Activated naive CD8-positive, alpha-beta T cell treated with anti-CD3 and anti-CD28 coated beads, Interleukin-2, amount 10 ng/mL, durations not matched to agents 7 days and 5 days (primary cell): ENCODE results near the gene TJP3. TPM values are rescaled to one million over a fixed set of nuclear protein-coding genes. Genes with fewer than 3 reads are reported as not detected.
"Not testable (repeated sequence)": the region's sequence is repeated elsewhere in the genome, so short reads cannot be mapped to it uniquely, and the experiment has no call there.

Experiments used
- ATAC-seq: fragments of 150-1000 bp; cut with Tn5 transposase; one replicate; pipeline ENCODE4 v1.10.0; 2021; ENCODE audit warnings: low read depth, moderate library complexity
- POLR2A ChIA-PET: fragments of 350-600 bp; sonication (Branson Sonifier 250); formaldehyde crosslinking; loops from one replicate; lab custom pipeline; 2021; ENCODE audit warnings: antibody characterized with exemption; lab: Charles Lee
- DNase-seq: peaks from one replicate; pipeline ENCODE4 v3.0.0; 2021
- H3K27ac Mint-ChIP-seq: one replicate; pipeline ENCODE4 v1.8.0; 2022; ENCODE audit warnings: mild to moderate bottlenecking, mixed read lengths
- H3K27me3 Mint-ChIP-seq: one replicate; pipeline ENCODE4 v1.8.0; 2022; ENCODE audit warnings: mild to moderate bottlenecking, moderate library complexity, mixed read lengths
- H3K36me3 Mint-ChIP-seq: one replicate; pipeline ENCODE4 v1.8.0; 2021; ENCODE audit warnings: mild to moderate bottlenecking, mixed read lengths
- H3K4me1 Mint-ChIP-seq: one replicate; pipeline ENCODE4 v1.8.0; 2021; ENCODE audit warnings: mixed read lengths
- H3K4me3 Mint-ChIP-seq: one replicate; pipeline ENCODE4 v1.8.0; 2022; ENCODE audit warnings: mild to moderate bottlenecking, moderate library complexity, mixed read lengths
- H3K9me3 Mint-ChIP-seq: one replicate; pipeline ENCODE4 v1.8.0; 2021; ENCODE audit warnings: mixed read lengths
- total RNA-seq, 2 experiments: library from RNA; stranded (reverse); gene quantifications; one replicate each; pipeline ENCODE4 v1.2.3, GENCODE V29; 2021

The TJP3 gene
- total RNA-seq, 2 experiments from 2014 or later, result 5.2 to 7.6 TPM

DNA sequence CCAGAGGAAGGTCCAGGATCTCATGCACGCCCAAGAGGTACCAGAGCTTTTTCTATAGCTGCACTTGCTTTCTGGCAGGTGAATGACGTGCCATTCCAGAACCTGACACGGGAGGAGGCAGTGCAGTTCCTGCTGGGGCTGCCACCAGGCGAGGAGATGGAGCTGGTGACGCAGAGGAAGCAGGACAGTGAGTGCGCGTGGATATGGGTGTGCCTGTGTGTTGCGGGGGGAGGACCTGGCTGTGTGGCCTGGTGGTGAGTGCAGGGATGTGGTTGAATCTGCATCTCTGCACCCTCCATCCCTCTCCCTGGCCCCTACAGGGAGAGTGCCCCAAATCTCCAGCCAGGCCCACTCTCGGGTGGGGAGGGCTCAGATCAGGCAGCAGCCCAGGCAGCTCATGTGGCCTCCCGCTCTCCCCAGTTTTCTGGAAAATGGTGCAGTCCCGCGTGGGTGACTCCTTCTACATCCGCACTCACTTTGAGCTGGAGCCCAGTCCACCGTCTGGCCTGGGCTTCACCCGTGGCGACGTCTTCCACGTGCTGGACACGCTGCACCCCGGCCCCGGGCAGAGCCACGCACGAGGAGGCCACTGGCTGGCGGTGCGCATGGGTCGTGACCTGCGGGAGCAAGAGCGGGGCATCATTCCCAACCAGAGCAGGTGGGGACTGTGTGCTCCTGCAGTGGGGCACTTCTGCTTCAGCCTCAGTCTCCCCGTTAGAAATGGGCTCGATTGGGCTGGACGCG lies 30.5 kb downstream of the TJP3 start:
- H3K36me3 Mint-ChIP-seq, result no peaks in the 10 kb centered on the region
- H3K9me3 Mint-ChIP-seq, result no peaks in the 10 kb centered on the region
- peaks cover 5% of the 10 kb centered on the region for H3K4me1 Mint-ChIP-seq
- H3K27me3 Mint-ChIP-seq, result no peaks in the 10 kb centered on the region
- no peak overlapping the region for H3K4me3 Mint-ChIP-seq
- POLR2A ChIA-PET, result interaction anchor here (3.6 kb wide), 1 partner anchor 23 kb away, joined by 16 read pairs; the partner anchor contains the start of genes APBA3 and MRPL54
- peak overlapping the region; percentile 78 for H3K27ac Mint-ChIP-seq
- ATAC-seq (no peak), DNase-seq (no peak)

DNA sequence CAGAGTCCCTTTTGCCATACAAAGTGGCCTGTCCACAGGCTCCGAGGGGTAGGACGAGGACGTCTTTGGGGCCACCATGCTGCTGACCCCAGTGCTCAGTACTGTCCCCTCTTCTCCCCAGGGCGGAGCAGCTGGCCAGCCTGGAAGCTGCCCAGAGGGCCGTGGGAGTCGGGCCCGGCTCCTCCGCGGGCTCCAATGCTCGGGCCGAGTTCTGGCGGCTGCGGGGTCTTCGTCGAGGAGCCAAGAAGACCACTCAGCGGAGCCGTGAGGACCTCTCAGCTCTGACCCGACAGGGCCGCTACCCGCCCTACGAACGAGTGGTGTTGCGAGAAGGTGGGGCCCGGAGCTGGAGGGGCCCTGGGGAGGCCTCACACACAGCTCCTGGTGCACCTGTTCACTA lies 32.2 kb downstream of the TJP3 start:
- POLR2A ChIA-PET, result interaction anchor here (3.6 kb wide), 1 partner anchor 22 kb away, joined by 16 read pairs; the partner anchor contains the start of genes APBA3 and MRPL54
- H3K27ac Mint-ChIP-seq, result no peak overlapping the region
- H3K27me3 Mint-ChIP-seq, result no peaks in the 10 kb centered on the region
- H3K4me3 Mint-ChIP-seq, result no peak overlapping the region
- no peaks in the 10 kb centered on the region for H3K36me3 Mint-ChIP-seq
- no peak for DNase-seq
- no peaks in the 10 kb centered on the region for H3K9me3 Mint-ChIP-seq
- peaks cover 5% of the 10 kb centered on the region for H3K4me1 Mint-ChIP-seq
- no peak for ATAC-seq

DNA sequence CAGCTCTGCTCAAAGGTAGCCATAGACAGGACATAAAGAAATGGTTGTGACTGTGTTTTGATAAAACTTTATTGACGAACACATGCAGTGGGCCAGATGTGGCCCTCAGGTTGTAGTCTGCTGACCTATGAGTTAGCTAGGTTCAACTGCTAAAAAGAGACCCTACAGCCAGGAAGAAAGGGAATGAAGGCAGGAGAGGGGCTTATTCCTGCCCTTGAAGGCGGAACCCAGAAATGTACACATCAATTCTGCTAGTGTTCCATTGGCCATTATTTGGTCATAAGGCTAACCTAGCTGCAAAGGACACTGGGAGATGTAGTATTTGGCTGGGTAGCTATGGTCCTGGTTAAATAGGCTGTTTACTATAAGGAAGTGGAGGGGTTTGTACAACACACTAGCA lies 35.3 kb downstream of the TJP3 start:
- Mint-ChIP-seq H3K4me1 (peaks cover 5% of the 10 kb centered on the region), H3K4me3 (no peak overlapping the region), H3K27ac (no peak overlapping the region), H3K27me3 (no peaks in the 10 kb centered on the region), H3K36me3 (no peaks in the 10 kb centered on the region), H3K9me3 (no peaks in the 10 kb centered on the region)
- POLR2A ChIA-PET, result interaction anchor here (1.1 to 1.7 kb wide), 2 partner anchors 13 to 19 kb away, joined by 4 read pairs; partner anchors contain the start of gene MRPL54
- ATAC-seq, result no peak
- DNase-seq, result no peak

DNA sequence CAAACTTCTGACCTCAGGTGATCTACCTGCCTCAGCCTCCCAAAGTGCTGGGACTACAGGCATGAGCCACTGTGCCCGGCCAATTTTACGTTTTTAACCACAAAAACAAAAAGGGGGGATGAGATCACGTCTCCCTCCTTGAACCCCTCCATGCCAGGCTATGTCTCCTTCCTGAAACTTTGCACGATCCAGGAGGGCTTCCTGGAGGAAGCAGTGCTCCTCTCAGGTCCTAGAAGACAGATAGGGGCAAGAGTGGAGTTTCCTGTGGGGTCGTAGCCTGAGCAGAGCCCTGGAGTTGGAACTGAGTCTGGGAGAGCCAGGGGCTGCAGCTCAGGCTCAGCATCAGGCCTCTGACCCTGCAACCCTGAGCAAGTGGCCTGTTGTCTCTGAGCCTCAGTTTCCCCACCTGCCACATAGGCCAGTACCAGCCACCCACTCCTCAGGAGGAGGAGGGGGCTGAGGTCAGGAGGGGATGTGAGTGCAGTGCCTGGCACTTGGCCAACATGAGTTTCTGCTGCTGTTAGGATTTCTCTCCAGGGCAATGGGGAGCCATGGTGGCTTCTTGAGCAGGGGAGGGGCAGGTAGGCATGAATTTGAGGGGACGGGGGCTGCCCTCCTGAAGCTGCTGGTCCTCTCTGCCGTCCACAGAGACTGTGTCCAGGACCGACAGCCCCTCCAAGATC lies 37.3 kb downstream of the TJP3 start:
- Mint-ChIP-seq H3K27ac (no peak overlapping the region), H3K4me1 (no peaks in the 10 kb centered on the region)

DNA sequence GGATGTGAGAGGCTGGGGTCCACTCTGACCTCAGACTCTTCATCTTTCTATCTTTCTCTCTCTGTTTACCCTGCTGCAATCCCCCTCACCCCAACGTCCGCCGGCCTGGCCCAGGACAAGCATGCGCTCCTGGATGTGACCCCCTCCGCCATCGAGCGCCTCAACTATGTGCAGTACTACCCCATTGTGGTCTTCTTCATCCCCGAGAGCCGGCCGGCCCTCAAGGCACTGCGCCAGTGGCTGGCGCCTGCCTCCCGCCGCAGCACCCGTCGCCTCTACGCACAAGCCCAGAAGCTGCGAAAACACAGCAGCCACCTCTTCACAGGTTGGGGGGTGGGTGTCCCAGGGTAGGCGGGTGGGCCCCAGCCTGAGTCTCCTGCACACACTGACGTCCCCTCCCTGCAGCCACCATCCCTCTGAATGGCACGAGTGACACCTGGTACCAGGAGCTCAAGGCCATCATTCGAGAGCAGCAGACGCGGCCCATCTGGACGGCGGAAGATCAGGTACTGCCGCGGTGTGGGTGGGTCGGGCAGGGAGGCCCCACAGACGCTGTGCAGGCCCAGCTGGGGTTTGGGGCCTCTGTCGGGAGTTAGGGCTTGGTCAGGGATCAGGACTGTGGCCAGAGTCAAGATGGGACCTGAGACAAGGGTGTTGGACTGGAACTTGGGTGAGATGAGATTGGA lies 38.3 kb downstream of the TJP3 start:
- ATAC-seq, result no peak
- H3K27me3 Mint-ChIP-seq, result no peaks in the 10 kb centered on the region
- H3K27ac Mint-ChIP-seq, result no peak overlapping the region
- POLR2A ChIA-PET, result interaction anchor here (0.6 kb wide), 1 partner anchor 486 kb away, joined by 3 read pairs; no protein-coding TSS in a partner anchor
- no peak overlapping the region for H3K4me3 Mint-ChIP-seq
- H3K36me3 Mint-ChIP-seq, result peaks cover 12% of the 10 kb centered on the region
- H3K4me1 Mint-ChIP-seq, result no peaks in the 10 kb centered on the region
- DNase-seq, result no peak
- H3K9me3 Mint-ChIP-seq, result no peaks in the 10 kb centered on the region

More for the DNA sequence above, 37.3 kb downstream of the TJP3 start:
- H3K4me3 Mint-ChIP-seq, result no peak overlapping the region
- DNase-seq (no peak), ATAC-seq (no peak)
- H3K36me3 Mint-ChIP-seq, result peaks cover 8% of the 10 kb centered on the region
- H3K27me3 Mint-ChIP-seq, result no peaks in the 10 kb centered on the region
- POLR2A ChIA-PET, result interaction anchor here (0.7 to 0.8 kb wide), 2 partner anchors 12 to 224 kb away, joined by 5 to 9 read pairs; no protein-coding TSS in a partner anchor
- H3K9me3 Mint-ChIP-seq, result no peaks in the 10 kb centered on the region

DNA sequence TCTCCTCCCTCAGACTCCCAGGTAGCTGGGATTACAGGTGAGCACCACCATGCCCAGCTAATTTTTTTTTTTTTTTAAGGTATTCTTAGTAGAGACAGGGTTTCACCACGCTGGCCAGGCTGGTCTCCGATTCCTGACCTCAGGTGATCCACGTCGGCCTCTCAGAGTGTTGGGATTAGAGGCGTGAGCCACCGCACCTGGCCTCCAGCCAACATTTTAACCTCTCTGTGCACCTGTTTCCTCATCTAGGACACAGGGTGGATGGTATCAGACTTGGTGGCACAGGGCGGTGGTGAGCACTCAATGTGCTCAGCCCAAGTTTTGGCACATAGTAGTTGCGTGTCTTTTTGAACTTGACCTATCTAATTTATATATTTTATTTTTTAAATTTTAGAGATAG lies 40.8 kb downstream of the TJP3 start:
- no peak overlapping the region for H3K4me3 Mint-ChIP-seq
- no peak for ATAC-seq
- H3K27ac Mint-ChIP-seq, result no peak overlapping the region
- no peaks in the 10 kb centered on the region for H3K4me1 Mint-ChIP-seq
- H3K36me3 Mint-ChIP-seq, result peaks cover 24% of the 10 kb centered on the region
- POLR2A ChIA-PET, result interaction anchor here (0.5 kb wide), 1 partner anchor 17 kb away, joined by 3 read pairs; no protein-coding TSS in a partner anchor
- H3K27me3 Mint-ChIP-seq, result no peaks in the 10 kb centered on the region
- DNase-seq, result no peak
- no peaks in the 10 kb centered on the region for H3K9me3 Mint-ChIP-seq

DNA sequence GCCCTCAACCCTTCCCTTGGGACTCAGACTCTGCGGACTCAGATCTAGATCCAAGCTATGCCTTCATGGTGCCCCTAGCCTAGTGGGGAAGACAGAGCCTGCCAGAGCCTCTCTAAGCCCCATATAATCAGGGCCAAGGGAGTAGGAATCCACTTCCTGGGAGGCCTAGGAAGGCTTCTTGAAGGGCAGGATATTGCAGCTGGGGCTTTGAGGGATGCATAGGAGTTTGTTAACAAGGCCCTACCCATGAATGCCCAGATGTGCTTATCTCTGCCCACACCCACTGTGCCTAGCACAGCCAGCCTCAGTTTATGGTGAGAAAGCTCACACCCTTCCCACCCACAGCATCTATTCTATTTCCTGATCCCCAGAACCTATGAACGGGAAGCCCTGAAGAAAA lies 42.0 kb downstream of the TJP3 start:
- POLR2A ChIA-PET, result no interaction called here
- H3K9me3 Mint-ChIP-seq, result no peaks in the 10 kb centered on the region
- H3K4me3 Mint-ChIP-seq, result no peak overlapping the region
- H3K4me1 Mint-ChIP-seq, result peaks cover 4% of the 10 kb centered on the region
- no peaks in the 10 kb centered on the region for H3K27me3 Mint-ChIP-seq
- peaks cover 27% of the 10 kb centered on the region for H3K36me3 Mint-ChIP-seq
- DNase-seq (no peak), ATAC-seq (no peak)
- no peak overlapping the region for H3K27ac Mint-ChIP-seq

DNA sequence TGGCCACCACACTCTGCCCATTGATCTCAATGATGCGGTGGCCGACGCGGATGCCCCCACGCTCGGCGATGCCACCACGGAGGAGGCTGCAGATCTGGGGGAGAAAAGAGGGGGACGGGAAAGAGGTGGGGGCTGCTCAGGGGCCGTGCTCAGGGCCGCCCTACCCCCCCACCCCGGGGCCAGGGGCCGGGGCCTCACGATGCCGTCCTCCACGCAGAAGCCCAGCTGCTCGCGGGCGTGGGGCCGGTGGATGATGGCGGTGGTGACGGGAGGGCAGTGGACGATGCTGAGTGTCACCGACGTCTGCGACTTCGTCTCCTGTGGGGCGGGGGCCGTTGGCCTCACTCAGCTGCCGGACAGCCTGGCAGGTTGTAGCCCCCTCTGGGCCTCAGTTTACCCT lies 43.1 kb downstream of the TJP3 start:
- H3K9me3 Mint-ChIP-seq, result no peaks in the 10 kb centered on the region
- POLR2A ChIA-PET, result no interaction called here

DNA sequence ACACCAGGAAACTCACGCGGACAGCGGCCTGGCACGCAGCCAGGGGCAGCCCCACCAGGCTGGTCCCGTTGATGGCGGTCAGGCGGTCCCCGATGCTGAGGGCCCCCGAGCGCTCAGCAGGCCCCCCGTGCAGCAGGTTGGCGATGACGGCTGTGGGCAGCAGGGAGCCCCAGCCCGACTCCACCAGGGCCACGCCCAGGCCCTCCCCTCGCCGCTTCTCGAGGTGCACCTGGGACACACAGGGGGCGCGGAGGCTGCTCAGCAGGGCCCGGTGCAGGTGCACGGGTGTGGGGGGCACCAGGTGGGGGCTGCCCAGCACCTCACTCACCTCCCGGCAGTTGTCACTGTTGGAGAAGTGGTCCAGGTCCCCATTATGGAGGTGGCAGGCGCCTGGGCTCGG lies 44.3 kb downstream of the TJP3 start:
- Mint-ChIP-seq H3K27ac (no peak overlapping the region), H3K4me1 (peaks cover 9% of the 10 kb centered on the region), H3K9me3 (no peaks in the 10 kb centered on the region), H3K4me3 (no peak overlapping the region), H3K36me3 (peaks cover 27% of the 10 kb centered on the region), H3K27me3 (no peaks in the 10 kb centered on the region)
- POLR2A ChIA-PET, result no interaction called here
- DNase-seq (no peak), ATAC-seq (no peak)

More for the DNA sequence above, 43.1 kb downstream of the TJP3 start:
- DNase-seq, result no peak
- Mint-ChIP-seq H3K4me1 (peaks cover 7% of the 10 kb centered on the region), H3K27me3 (no peaks in the 10 kb centered on the region), H3K4me3 (no peak overlapping the region), H3K36me3 (peaks cover 27% of the 10 kb centered on the region), H3K27ac (no peak overlapping the region)
- no peak for ATAC-seq

DNA sequence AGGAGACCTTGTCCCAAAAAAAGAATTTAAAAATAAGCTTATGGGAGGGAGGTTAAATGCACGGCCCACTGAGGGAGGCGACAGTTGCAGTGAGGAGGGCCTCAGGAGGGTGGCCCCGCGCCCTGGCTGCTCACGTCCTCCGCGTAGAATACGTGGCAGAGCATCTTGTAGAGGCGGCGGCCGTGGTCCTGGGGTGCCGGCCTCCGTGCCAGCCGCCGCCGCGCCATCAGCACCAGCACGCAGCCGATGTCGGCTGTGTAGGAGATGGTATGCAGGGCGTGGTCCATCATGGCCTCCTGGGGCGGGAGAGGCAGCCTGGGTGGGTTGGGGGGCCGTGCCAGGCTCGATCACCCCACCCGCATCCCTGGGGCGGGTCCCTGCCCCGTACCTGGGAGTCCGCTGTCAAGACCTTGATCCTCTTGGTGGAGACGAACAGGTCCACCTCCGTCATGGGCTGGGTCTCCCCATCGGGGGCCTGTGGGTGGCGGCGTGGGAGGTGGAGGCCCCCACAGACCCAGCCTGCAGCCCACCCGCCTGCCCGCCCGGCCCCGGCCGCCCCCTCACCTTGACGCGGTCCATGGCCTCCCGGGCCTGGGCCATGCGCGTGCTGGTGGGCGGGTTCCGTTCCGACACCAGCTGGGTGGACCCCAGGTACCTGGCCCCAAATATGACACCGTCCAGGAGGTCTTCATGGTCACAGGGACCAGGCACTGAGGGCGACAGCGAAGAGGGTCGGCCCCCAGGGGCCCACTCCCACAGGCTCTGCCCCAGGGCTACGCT lies 45.6 kb downstream of the TJP3 start:
- Mint-ChIP-seq H3K27me3 (no peaks in the 10 kb centered on the region), H3K9me3 (no peaks in the 10 kb centered on the region)

DNA sequence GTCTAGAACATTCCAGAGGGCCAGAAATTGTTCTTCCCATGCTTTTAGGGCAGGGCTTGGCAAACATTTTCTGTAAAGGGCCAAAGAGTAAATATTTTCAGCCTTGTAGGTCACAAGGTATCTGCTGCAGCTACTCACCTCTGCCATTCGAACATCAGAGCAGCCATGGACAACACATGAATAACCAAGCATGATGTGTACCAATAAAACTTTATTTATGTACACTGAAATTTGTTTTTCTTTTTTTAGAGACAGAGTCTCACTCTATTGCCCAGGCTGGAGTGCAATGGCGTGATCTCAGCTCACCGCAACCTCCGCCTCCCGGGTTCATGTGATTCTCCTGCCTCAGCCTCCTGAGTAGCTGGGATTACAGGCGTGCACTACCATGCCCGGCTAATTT lies 49.5 kb downstream of the TJP3 start:
- H3K4me3 Mint-ChIP-seq, DNase-seq, H3K27ac Mint-ChIP-seq, H3K9me3 Mint-ChIP-seq, ATAC-seq, H3K27me3 Mint-ChIP-seq: not testable (repeated sequence)
- peaks cover 11% of the 10 kb centered on the region for H3K36me3 Mint-ChIP-seq
- POLR2A ChIA-PET, result interaction anchor here (1.1 kb wide), 1 partner anchor 12 kb away, joined by 5 read pairs; no protein-coding TSS in a partner anchor
- H3K4me1 Mint-ChIP-seq, result peaks cover 18% of the 10 kb centered on the region

More for the DNA sequence above, 45.6 kb downstream of the TJP3 start:
- peaks cover 9% of the 10 kb centered on the region for H3K4me1 Mint-ChIP-seq
- POLR2A ChIA-PET, result no interaction called here
- ATAC-seq, result no peak
- peaks cover 27% of the 10 kb centered on the region for H3K36me3 Mint-ChIP-seq
- no peak for DNase-seq
- H3K4me3 Mint-ChIP-seq, result no peak overlapping the region
- H3K27ac Mint-ChIP-seq, result no peak overlapping the region

DNA sequence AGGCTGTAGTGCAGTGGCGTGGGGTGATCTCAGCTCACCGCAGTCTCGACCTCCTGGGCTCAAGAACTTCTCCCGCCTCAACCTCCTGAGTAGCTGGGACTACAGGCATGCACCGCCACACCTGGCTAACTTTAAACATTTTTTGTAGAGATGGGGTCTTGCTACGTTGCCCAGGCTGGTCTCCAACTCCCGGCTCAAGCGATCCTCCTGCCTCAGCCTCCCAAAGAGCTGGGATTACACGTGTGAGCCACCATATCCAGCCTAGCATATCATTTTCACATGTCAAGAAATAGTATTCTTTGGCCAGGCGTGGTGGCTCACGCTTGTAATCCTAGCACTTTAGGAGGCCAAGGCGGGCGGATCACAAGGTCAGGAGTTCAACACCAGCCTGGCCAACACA lies 50.1 kb downstream of the TJP3 start:
- POLR2A ChIA-PET, ATAC-seq, H3K9me3 Mint-ChIP-seq, DNase-seq, H3K4me3 Mint-ChIP-seq, H3K36me3 Mint-ChIP-seq, H3K27me3 Mint-ChIP-seq, H3K27ac Mint-ChIP-seq: not testable (repeated sequence)
- H3K4me1 Mint-ChIP-seq, result peaks cover 24% of the 10 kb centered on the region
